Kasumi-1 (cell line): ENCODE measurements around the gene KLHL41.

Experiments used
- DNase-seq, 2 experiments: peaks; one replicate each; lab custom pipeline; 2025; lab: John Stamatoyannopoulos, UW

The KLHL41 gene

DNA sequence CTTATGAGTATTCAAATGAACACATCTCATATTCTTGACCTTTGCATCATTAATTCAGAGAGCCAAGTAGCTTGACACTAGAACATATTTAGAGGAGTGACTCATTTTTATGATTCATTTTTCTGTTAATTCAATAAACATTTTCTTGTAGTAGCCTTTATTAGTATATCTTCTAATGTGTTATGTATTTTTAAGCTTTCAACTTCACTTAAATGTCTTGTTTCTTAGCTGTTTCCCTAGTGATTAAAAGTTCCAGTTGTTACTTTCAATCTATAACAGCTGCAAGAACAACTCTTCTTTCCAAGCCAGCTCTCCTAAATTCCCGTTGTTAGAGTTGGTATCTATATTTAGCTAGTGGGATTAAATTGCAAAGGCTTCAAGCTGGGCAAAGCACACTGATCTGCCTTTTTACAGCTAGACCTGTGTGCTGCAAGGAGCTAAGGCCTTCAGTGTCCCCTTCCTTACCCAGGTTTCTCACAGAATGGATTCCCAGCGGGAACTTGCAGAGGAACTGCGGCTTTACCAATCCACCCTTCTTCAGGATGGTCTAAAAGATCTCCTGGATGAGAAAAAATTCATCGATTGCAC is at the start of gene KLHL41:
KLHL41 (plus strand) TSS at position 405 of the 588 bp plus-strand sequence; CDS start at position 482, 77 bp downstream.
- no peak for DNase-seq

DNA sequence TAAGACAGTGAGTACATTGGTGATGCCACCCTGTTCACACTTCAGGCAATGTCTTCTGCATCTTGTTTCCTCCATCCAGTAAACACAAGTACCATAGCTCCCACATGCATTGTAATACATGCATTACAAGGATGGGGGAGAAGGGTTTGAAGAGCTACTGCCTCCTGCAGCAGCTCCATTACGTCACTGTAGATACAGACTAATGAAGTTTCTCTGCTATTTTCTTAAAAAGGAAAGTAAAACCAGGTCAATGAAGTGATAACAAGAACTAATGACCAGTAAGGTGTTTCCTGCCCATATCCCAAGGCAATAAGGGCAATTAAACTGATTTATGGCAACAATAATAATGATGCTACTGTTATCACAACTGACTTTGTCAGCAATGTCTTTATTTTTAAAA is 48.4 kb upstream of the KLHL41 start:
- no peak for DNase-seq

DNA sequence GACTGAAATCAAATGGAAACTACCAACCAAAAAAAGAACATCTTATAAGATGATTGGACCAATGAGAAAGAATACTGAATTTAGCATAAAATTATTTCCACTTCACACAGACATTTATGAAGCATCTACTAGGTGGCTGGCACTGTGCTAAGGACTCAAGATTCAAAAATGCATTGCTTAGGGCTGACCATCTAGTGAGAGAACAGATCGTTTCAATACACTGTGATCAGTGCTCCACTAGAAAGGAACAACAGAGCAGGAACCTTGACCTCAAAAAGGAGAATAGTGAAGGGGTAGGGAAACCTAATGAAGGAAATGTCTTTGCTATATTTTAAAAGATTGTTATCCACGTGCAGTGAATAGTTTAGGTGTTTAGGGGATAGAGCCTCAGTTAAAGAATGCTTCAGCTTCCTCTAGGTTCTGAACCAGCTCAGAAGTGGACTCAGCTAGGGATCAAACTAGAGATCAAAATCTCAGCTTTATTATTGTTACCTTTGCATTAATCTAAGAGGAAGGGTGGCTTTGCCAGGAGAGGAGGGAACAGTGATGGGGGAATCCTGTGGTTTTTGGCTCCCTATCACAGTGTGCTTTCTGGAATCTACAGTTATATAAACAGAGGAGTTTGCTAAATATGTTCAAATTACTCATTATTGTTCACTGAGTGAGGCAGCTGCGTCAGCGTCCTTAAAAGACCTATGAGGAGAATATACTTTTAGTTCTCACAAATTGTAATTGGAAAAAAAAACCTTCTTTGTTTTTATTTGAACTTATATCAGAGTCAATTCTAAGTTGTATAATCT is 46.4 kb upstream of the KLHL41 start:
- DNase-seq, result no peak

DNA sequence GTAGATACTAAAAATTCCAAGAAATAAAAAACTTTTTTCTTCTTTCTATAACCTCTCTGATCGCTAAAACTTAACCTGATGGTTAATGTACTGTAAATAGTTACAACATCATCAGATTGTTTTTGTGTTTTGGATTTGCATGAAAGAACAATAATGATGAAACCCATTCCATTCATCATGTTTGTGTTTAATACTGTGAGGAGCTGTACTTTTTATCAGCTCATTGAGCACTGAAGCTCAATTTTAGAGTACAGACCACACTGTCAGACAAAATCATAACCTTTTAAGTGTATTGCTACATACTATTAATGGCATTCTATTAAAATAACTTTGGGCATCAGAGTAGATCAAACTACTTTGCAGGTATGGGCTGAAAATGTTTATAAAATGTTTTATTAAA is 45.0 kb upstream of the KLHL41 start:
- peak in 1 of 2 experiments; percentile 37 for DNase-seq

DNA sequence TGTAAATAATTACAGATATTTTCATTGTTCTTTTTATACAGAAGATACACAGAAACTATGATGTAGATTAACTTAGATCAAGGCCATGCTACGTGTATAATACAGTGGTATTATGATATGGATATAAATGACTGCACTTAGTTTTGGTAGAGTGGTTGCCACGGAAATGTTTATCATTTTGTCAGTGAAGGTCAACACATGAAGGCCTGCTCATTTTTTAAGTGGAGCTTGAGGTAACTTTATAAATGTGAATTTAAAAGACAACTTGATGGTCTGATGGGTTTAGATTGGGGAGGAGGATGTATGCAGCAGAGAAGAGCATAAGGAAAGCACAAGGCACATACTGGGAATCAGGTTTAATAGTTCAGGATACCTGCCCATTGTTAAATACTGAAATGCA is 44.6 kb upstream of the KLHL41 start:
- DNase-seq, result peak; percentile 59 to 85

DNA sequence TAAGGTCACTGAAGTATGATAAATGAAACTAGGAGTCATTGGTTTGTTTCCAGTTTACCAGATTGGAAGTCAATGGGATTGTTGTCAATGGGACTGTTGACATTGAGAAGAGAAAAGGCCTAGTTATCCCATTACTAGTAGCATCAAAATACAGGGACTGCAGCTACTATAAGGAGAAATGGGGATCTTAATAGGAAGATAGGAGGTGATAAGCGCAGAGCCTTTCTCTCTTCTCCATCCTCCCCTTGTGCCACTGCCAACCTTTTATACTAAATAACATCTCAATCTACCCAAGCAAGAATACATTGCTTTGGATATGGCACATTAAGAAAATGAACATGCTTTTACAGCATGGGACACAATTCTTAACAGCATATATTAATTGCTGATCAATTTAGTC is 40.7 kb upstream of the KLHL41 start:
- DNase-seq, result peak in 1 of 2 experiments; percentile 54

DNA sequence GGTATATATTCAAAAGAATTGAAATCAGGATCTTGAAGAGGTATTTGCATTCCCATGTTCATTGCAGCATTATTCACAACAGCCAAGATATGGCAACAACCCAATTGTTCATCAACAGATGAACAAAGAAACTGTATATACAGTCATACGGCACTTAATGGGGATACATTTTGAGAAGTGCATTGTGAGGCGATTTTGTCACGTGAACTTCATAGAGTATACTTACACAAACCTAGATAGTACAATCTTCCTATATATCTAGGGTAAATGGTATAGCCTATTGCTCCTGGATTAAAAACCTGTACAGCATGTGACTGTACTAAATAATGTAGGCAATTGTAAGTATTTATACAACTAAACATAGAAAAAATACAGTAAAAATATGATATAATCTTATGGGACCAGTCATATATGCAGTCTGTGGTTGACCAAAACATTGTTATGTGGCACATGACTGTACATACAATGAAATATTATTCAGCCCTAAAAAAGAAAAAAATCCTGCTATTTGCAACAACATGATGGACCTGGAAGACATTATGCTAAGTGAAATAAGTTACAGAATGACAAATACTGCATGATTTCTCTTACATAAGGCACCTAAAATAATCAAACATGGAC is 39.4 kb upstream of the KLHL41 start:
- no peak for DNase-seq

DNA sequence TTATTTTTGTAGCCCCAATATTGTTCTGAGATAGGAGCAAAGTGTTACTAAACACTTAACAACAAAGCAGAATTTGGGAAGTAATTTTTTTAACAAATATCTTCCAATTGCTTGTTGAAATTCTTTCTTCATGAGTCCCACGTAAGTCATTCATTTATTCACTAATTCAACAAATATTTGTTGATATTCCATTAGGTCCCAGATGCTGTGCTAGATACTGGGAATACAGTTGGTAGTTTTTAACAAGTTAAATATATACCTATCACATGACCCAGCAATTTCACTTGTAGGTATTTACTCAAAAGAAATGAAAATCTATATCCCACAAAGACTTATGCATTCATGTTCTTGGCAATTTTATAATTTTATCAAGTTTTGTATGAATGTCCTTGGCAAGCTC is 37.3 kb upstream of the KLHL41 start:
- DNase-seq, result no peak

DNA sequence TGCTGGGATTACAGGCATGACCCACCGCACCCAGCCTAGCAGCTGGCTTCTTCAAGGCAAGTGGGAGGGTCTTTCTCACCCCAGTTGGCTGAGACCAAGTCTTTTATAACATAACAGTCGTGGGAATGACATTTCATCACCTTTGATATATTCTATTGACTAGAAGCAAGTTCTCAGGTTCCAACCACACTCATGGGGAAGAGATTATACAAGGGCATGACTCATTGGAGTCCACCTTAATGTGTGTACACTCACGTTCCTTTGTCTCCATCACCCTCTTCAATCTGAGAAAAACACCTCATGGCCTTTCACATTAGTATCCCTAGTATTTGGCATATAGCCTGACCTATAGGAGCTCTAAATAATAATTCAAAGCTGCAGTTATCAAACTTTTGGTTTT is 33.0 kb upstream of the KLHL41 start:
- no peak for DNase-seq

DNA sequence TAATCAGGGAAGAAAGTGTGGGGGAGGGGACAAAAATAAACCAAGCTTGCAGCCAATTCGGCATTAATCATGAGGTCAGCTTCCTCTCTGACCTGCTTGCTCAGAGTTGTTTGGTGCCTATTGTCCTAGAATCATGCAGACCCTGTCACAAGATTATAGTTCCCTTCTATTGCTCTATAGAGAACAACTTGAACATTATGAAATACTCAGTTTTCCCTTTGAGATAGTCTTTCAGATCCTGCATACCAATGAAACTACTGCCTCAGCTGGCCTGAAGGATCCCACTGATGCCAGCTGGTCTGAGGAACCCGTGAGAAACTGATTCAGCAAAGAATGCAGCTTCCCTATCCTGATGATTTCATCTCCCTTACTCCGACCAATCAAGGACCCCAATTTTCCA is 31.2 kb upstream of the KLHL41 start:
- DNase-seq, result no peak

DNA sequence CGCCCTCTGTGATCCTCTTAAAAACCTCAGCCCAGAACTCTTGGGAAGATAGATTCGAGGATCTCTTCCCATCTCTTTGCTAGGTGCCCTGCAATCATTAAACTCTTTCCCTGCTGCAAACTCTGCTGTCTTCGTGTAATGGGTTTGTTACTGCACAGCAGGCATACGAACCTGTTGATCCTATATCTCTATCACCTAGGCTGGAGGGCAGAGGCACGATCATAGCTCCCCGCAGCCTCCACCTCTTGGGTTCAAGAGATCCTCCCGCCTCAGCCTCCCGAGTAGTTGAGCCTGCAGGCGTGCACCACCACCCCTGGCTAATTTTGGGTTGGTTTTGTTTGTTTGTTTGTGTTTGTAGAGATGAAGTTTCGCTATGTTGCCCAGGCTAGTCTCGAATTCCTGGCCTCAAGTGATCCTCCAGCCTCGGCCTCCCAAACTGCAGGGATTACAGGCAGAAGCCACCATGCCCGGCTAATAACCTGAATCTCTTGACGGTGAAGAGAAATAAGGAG is 30.7 kb upstream of the KLHL41 start:
- DNase-seq, result no peak

DNA sequence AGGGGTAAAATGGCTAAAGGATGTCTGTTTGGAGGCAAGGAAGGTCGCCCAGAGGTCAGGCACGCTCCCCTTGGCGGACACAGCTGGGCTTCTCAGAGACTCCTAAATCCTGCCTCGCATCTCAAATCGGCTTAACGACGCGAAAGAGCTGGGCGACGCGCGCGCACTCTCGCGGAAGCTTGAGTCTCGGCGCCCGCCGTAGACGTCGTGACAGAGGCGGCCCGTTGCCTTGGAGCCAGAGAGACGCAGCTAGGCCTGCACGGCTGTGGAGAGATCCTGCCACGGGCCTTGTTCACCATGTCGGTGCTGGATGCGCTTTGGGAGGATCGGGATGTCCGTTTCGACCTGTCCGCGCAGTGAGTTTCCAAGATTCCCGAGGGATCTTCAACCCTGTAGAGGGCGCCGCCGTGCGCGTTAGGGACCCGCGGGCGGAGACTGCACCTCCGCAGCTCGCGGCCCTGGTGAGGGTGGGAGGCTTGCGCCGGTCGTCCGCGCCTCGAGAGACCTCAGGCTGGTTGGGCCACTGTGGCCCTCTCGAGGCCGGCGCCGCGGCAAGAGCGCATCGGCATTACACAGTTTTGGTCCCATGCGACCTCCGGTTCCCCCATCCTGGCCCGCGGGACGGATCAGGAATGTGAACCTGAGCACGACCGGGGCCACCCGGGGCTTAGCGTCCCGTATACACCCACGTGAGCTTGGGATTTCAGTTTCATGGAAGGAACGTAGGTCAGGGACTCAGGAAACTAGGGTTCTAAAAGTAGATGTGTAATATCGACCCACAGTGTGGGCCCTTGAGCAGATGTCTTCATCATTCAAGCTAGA is 30.0 kb upstream of the KLHL41 start, which contains the start of gene BBS5:
BBS5 (plus strand) TSS at position 238 of the 822 bp plus-strand sequence; CDS start at position 298, 60 bp downstream.
- peak; percentile 93 to 95 for DNase-seq

DNA sequence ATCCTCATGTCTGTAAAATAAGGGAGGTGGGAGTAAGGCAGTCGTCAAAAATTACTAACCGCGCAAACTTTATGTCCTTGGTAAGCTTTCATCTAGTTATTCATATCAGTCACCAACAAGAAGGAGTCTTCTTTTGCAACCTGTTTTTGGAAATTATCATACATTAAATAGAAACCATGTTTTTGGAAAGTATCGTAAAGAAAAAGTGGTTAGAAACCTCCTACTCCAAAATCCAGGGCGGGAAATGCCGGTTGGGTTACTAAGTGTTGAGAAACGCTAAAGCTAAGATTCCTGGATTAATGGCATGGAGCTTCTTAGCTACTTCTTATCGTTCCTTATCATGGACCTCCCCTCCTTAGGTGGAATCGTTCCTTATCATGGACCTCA is 29.4 kb upstream of the KLHL41 start:
- no peak for DNase-seq

DNA sequence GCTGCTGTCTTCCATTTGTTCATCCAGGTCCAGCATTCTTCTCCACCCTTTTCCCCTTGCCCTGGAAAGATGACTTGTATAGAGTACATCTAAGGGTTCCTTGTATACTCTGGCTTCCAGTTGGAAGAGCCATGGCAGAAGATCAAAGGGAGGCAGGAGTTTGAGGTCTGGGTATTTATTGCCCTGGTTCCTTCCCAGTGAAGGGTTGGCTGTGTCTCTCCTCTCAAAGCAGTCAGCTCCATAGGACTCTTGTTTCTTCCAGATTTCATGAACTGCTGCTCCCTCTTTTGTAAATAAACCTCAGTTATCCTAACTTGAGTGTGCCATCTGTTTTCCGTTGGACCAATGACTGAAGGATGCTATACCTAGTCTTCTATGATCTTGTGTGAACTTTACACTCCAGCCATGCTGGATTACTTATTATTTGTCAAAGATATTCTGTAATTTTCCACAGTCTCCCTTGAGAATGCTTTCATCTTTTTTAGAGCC is 23.8 kb upstream of the KLHL41 start:
- DNase-seq, result no peak

DNA sequence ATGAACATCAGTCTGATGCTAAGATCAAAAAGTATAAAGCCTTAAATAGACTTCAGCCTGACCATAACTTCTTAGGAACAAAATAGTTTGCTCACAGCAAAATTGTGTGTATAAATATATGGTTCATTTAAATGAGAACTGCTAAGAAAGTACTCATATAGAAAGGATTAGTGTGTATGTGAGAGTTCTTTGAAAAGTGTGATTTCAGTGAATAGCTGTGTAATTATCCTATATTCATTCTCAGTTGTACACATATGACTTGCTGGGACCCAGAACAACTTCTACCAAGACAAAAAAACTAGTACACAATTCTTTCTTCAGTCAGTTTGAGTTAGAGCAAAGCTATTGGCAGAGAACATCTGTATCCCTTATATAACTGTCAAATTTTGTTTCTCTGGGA is 23.0 kb upstream of the KLHL41 start:
- no peak for DNase-seq

DNA sequence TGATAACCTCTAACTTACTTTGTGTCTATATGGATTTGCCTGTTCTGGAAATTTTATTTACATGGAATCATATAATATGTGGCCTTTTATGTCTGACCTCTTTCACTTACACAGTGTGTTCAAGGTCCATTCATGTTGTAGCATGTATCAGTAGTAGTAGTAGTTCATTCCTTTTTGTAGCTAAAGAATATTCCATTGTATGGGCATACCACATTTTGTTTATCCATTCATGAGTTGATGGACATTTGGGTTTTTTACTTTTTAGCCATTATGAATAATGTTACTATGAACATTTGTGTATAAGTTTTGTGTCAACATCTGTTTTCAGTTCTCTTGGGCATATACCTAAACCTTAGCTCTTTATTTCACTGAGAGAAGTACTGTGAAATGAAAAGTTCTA is 18.7 kb upstream of the KLHL41 start:
- DNase-seq, result no peak

DNA sequence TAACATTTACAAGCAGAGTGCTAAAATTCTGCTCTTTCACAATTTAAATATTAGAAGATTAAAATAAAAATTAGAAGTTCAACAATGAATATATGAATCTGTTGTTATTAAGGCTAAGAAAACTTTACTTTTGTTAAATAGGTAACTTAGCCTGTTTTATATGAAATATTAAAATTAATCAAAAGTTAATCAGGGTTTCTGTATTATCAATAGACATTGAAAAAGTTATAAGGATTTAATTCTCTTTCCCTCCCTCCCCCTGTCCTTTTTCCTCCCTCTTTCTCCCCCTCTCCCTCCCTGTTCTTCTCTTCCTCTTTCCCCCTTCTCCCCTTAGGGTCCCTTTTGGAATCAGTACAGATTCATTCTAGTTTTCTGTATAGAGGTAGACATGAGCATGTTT is 18.1 kb upstream of the KLHL41 start:
- no peak for DNase-seq

DNA sequence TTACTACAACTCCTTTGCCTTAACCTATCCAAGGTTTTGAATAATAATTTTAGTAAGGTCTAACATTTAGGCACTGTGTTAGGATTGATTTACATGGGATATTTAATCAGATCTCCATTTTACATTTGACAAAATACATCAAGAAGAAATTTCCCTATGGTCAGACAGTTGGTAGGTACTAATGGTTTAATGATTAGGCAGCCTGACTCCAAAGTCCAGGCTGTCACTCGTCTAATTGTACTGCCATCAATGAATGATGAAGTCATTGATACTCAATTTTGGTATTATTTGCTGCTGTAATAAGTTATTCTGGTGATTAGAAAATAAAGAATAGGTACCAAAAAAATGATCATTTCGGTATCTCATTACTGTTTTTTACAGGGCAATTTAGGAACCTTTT is 16.1 kb upstream of the KLHL41 start:
- no peak for DNase-seq

DNA sequence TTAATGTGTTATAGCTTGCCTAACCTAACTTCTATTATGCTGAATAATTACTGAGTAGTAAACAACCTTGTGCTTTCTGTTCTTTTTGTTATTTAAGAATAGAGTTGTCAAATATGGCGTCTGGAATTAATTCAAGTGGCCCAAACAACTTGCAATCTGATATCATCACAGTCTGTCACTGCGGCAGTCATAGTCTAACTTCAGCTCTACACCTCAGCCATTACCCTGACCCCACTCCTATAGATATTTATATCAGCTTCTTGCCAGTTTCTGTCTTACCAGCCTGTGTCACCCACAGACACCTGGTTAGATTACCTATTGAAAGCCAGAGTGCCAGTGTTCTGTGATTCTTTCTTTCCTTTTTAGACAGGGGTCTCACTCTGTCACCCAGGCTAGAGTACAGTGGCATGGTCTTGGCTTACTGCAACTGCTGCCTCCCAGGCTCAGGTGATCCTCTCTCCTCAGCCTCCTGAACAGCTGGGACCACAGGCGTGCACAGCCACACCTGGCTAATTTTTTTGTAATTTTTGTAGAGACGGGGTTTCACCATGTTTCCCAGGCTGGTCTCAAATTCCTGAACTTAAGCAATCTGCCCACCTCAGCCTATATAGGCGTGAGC is 14.1 kb upstream of the KLHL41 start:
- DNase-seq, result no peak

DNA sequence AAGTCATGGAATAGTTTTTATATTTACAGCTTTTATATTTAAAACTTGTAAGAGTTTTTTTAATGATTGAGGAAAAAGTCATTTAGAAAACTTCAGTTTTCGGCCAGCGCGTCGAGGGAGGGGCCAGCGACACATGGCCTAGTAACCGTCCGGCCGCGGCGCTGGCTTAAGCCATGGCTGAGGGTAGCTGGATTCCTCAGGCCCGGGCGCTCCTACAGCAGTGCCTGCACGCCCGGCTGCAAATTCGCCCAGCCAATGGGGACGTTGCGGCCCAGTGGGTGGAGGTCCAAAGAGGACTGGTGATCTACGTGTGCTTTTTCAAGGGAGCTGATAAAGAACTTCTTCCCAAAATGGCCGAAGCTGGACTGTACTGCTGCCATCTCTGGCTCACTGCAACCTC is 4.9 kb upstream of the KLHL41 start:
- DNase-seq, result no peak

DNA sequence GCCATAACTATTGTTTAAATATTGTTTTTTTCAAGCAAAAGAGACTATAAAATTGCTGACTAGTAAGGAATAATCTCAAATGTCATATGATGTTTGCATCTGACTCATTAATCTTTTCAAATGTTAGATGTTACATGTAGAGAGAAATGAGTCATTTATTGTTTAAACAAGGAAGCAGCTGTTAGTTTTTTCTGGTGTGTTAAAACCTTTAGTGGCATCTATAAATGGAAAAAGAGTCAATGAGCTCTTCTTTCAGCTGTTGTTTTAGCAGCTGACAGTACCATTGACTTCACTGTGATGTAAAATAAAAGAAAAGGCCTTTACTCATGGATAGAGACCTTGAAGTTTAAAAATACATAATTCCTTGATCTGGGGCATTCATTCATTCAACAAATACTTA is 1.8 kb upstream of the KLHL41 start:
- DNase-seq, result peak; percentile 34 to 35

DNA sequence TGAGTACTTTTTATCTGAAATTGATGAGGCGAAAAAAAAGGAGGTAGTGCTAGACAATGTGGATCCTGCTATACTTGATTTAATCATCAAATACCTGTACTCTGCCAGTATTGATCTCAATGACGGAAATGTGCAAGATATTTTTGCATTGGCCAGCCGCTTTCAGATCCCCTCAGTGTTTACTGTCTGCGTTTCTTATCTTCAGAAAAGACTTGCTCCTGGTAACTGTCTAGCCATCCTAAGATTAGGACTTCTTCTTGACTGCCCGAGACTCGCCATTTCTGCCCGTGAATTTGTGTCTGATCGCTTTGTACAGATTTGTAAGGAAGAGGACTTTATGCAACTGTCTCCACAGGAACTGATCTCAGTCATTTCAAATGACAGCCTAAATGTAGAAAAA is 453 bp downstream of the KLHL41 start:
- no peak for DNase-seq
